Astrocyte (in vitro differentiated cells and primary cell): ENCODE data around the gene LBR. TPM values are rescaled to one million over a fixed set of nuclear protein-coding genes. Genes with fewer than 3 reads are reported as not detected.
A peak's percentile ranks its signal among the peaks of the same experiment; 100 is the strongest.

Source experiments
- DNase-seq: peaks from one replicate; pipeline ENCODE4 v3.0.0-alpha.2; 2010; ENCODE audit warnings: low read depth
- FAIRE-seq: peaks from 2 replicates; lab custom pipeline; 2011; peaks lifted over from hg19 to GRCh38; lab: Jason Lieb, UNC
- H2AFZ ChIP-seq: 2 replicates; pipeline ENCODE4 v1.6.0; 2012; ENCODE audit warnings: low read depth, low read length, inconsistent platforms
- H3K27ac ChIP-seq: 2 replicates; pipeline ENCODE4 v1.5.1; 2011; ENCODE audit warnings: low read depth, low read length, inconsistent platforms
- H3K27me3 ChIP-seq: 2 replicates; pipeline ENCODE4 v1.6.0; 2011; ENCODE audit warnings: low read length, inconsistent platforms; ENCODE audit not compliant: insufficient read depth
- H3K36me3 ChIP-seq: 2 replicates; pipeline ENCODE4 v1.5.1; 2011; ENCODE audit warnings: low read length, inconsistent platforms; ENCODE audit not compliant: insufficient read depth
- H3K4me1 ChIP-seq: 2 replicates; pipeline ENCODE4 v1.5.1; 2011; ENCODE audit warnings: low read length, inconsistent platforms; ENCODE audit not compliant: insufficient read depth
- H3K4me2 ChIP-seq: 2 replicates; pipeline ENCODE4 v1.6.0; 2012; ENCODE audit warnings: low read length, inconsistent platforms
- H3K4me3 ChIP-seq: 2 replicates; pipeline ENCODE4 v1.5.1; 2011; ENCODE audit warnings: low read depth, mild to moderate bottlenecking, low read length, inconsistent platforms; ENCODE audit not compliant: insufficient read depth
- H3K79me2 ChIP-seq: 2 replicates; pipeline ENCODE4 v1.6.0; 2012; ENCODE audit warnings: mild to moderate bottlenecking, low read length, inconsistent platforms; ENCODE audit not compliant: insufficient read depth
- H3K9ac ChIP-seq: 2 replicates; pipeline ENCODE4 v1.6.0; 2012; ENCODE audit warnings: mild to moderate bottlenecking, low read length, inconsistent platforms
- H3K9me3 ChIP-seq: 2 replicates; pipeline ENCODE4 v1.5.1; 2012; ENCODE audit warnings: low read depth, mild to moderate bottlenecking, low read length, inconsistent platforms; ENCODE audit not compliant: insufficient read depth
- H4K20me1 ChIP-seq: 2 replicates; pipeline ENCODE4 v1.6.0; 2012; ENCODE audit warnings: low read length, inconsistent platforms; ENCODE audit not compliant: insufficient read depth
- H3K27ac Mint-ChIP-seq: one replicate; pipeline ENCODE4 v1.8.0; 2021; ENCODE audit warnings: mild to moderate bottlenecking, mixed read lengths; ENCODE audit not compliant: unreplicated experiment
- H3K27me3 Mint-ChIP-seq: one replicate; pipeline ENCODE4 v1.8.0; 2021; ENCODE audit warnings: low read depth, mixed read lengths; ENCODE audit not compliant: unreplicated experiment
- H3K36me3 Mint-ChIP-seq: one replicate; pipeline ENCODE4 v1.8.0; 2021; ENCODE audit warnings: low read depth, mixed read lengths; ENCODE audit not compliant: unreplicated experiment
- H3K4me1 Mint-ChIP-seq: one replicate; pipeline ENCODE4 v1.8.0; 2021; ENCODE audit warnings: low read depth, mixed read lengths; ENCODE audit not compliant: unreplicated experiment
- H3K4me3 Mint-ChIP-seq: one replicate; pipeline ENCODE4 v1.8.0; 2021; ENCODE audit warnings: mild to moderate bottlenecking, moderate library complexity, mixed read lengths; ENCODE audit not compliant: unreplicated experiment
- H3K9me3 Mint-ChIP-seq: one replicate; pipeline ENCODE4 v1.8.0; 2021; ENCODE audit warnings: mild to moderate bottlenecking, mixed read lengths; ENCODE audit not compliant: unreplicated experiment
- CTCF ChIP-seq: IDR thresholded peaks from 2 replicates; pipeline ENCODE4 v1.5.1; 2011; ENCODE audit warnings: low read depth, mild to moderate bottlenecking, inconsistent platforms, low read length, moderate library complexity; ENCODE audit not compliant: insufficient read depth
- EZH2 ChIP-seq: IDR thresholded peaks from 2 replicates; pipeline ENCODE4 v1.6.1; 2012; ENCODE audit warnings: mild to moderate bottlenecking, low read length, inconsistent platforms; ENCODE audit not compliant: insufficient read depth
- total RNA-seq: library from RNA; stranded (reverse); gene quantifications from 2 replicates; pipeline ENCODE4 v1.2.1, GENCODE V29; 2021

The LBR gene
- total RNA-seq, 1 donor from 2014 or later: 42.6 TPM

- Histone ChIP-seq H3K4me1 (peaks cover 19% of the 10 kb centered on the region), H3K9me3 (no peaks in the 10 kb centered on the region), H3K4me3 (no peak overlapping the region), H2AFZ (no peak overlapping the region), H3K79me2 (no peaks in the 10 kb centered on the region), H4K20me1 (no peaks in the 10 kb centered on the region), H3K4me2 (no peak overlapping the region), H3K9ac (no peak overlapping the region), H3K27me3 (peaks cover 4% of the 10 kb centered on the region), H3K27ac (no peak overlapping the region), H3K36me3 (no peaks in the 10 kb centered on the region)
- Mint-ChIP-seq H3K27me3 (peaks cover 10% of the 10 kb centered on the region), H3K27ac (no peak overlapping the region), H3K36me3 (no peaks in the 10 kb centered on the region), H3K9me3 (peaks cover 4% of the 10 kb centered on the region), H3K4me1 (no peaks in the 10 kb centered on the region), H3K4me3 (no peak overlapping the region)
- TF ChIP-seq EZH2 (no peak), CTCF (peak; percentile 24)
- no peak for DNase-seq
- no peak for FAIRE-seq
Observed at GRCh38 chr1:225441314-225442122, 13.7 kb upstream of the LBR start.

GRCh38 chr1:225440380-225441221, 12.8 kb upstream of the LBR start:
- H3K4me1 ChIP-seq: peaks cover 13% of the 10 kb centered on the region
- H3K9me3 ChIP-seq: no peaks in the 10 kb centered on the region
- H3K36me3 Mint-ChIP-seq: no peaks in the 10 kb centered on the region
- H3K27me3 Mint-ChIP-seq: peaks cover 7% of the 10 kb centered on the region
- no peak overlapping the region for H3K4me2 ChIP-seq
- H3K79me2 ChIP-seq: no peaks in the 10 kb centered on the region
- no peak overlapping the region for H3K27ac Mint-ChIP-seq
- TF ChIP-seq CTCF (no peak), EZH2 (no peak)
- no peak overlapping the region for H3K9ac ChIP-seq
- FAIRE-seq: no peak
- H3K4me3 Mint-ChIP-seq: no peak overlapping the region
- no peak overlapping the region for H3K27ac ChIP-seq
- H3K4me3 ChIP-seq: no peak overlapping the region
- peaks cover 4% of the 10 kb centered on the region for H3K9me3 Mint-ChIP-seq
- no peak overlapping the region for H2AFZ ChIP-seq
- no peaks in the 10 kb centered on the region for H3K36me3 ChIP-seq
- DNase-seq: no peak
- H4K20me1 ChIP-seq: no peaks in the 10 kb centered on the region
- H3K4me1 Mint-ChIP-seq: peaks cover 2% of the 10 kb centered on the region
- peaks cover 6% of the 10 kb centered on the region for H3K27me3 ChIP-seq
